IMR-90 (cell line): ENCODE measurements around the gene OSBP2. TPM values are rescaled to one million over a fixed set of nuclear protein-coding genes. Genes with fewer than 3 reads are reported as not detected.

Experiments
- ATAC-seq: fragments of 200-7000 bp; cut with Tn5 transposase; 2 replicates; pipeline ENCODE4 v1.9.1; 2020; ENCODE audit warnings: low read depth, mild to moderate bottlenecking, moderate library complexity
- BruUV-seq: library from RNA; stranded (reverse); fragments of 400-500 nt; replicated peaks from 2 replicates; lab custom pipeline; 2021; lab: Mats Ljungman, UMichigan
- CTCF ChIA-PET: fragments of 300-600 bp; formaldehyde crosslinking; extraction: SDS; loops from one replicate; lab custom pipeline; 2021; ENCODE audit warnings: antibody characterized with exemption; lab: Yijun Ruan, JAX
- POLR2A ChIA-PET: fragments of 300-600 bp; sonication (Branson Sonifier 250); formaldehyde crosslinking; loops from one replicate; lab custom pipeline; 2022; ENCODE audit warnings: antibody characterized with exemption; ENCODE audit not compliant: unreplicated experiment; lab: Charles Lee
- DNase-seq: peaks from one replicate; pipeline ENCODE4 v3.0.0; 2013
- H2AFZ ChIP-seq: replicated peaks from 2 replicates; pipeline ENCODE3; 2013; ENCODE audit warnings: low read length, mild to moderate bottlenecking; ENCODE audit not compliant: poor library complexity
- H2AK5ac ChIP-seq: 2 replicates; pipeline ENCODE4 v1.6.1; 2013; ENCODE audit warnings: low read depth, low read length, inconsistent platforms
- H2AK9ac ChIP-seq: replicated peaks from 2 replicates; pipeline ENCODE3; 2013; ENCODE audit warnings: mild to moderate bottlenecking, low read depth, low read length, moderate library complexity; ENCODE audit not compliant: poor library complexity
- H2BK120ac ChIP-seq: 2 replicates; pipeline ENCODE4 v1.6.1; 2013; ENCODE audit warnings: low read depth, low read length, inconsistent platforms
- H2BK15ac ChIP-seq: 3 replicates; pipeline ENCODE4 v1.6.1; 2013; ENCODE audit warnings: low read depth, low read length, inconsistent platforms
- H2BK20ac ChIP-seq: 2 replicates; pipeline ENCODE4 v1.6.1; 2013; ENCODE audit warnings: low read depth, mild to moderate bottlenecking, inconsistent platforms, low read length, moderate library complexity
- H2BK5ac ChIP-seq: 2 replicates; pipeline ENCODE4 v1.6.1; 2013; ENCODE audit warnings: mild to moderate bottlenecking, low read depth, low read length, inconsistent platforms; ENCODE audit not compliant: poor library complexity, severe bottlenecking
- H3K14ac ChIP-seq: replicated peaks from 2 replicates; pipeline ENCODE4 v1.6.1; 2013; ENCODE audit warnings: low read depth, low read length, inconsistent platforms
- H3K18ac ChIP-seq: 2 replicates; pipeline ENCODE4 v1.6.1; 2013; ENCODE audit warnings: low read depth, low read length, control low read depth
- H3K23ac ChIP-seq: 2 replicates; pipeline ENCODE4 v1.6.1; 2013; ENCODE audit warnings: low read depth, low read length, inconsistent platforms
- H3K27ac ChIP-seq: 2 replicates; pipeline ENCODE4 v1.5.1; 2013; ENCODE audit warnings: mild to moderate bottlenecking, control low read depth, low read length; ENCODE audit not compliant: insufficient read depth
- H3K27me3 ChIP-seq: 2 replicates; pipeline ENCODE4 v1.6.1; 2013; ENCODE audit warnings: low read length; ENCODE audit not compliant: control insufficient read depth, insufficient read depth
- H3K36me3 ChIP-seq: 2 replicates; pipeline ENCODE4 v1.6.1; 2013; ENCODE audit warnings: low read length, mixed read lengths; ENCODE audit not compliant: control insufficient read depth, insufficient read depth
- H3K4ac ChIP-seq: 2 replicates; pipeline ENCODE4 v1.6.1; 2013; ENCODE audit warnings: low read depth, low read length, inconsistent platforms
- H3K4me1 ChIP-seq: 2 replicates; pipeline ENCODE4 v1.6.1; 2013; ENCODE audit warnings: low read length, mixed read lengths; ENCODE audit not compliant: control insufficient read depth, insufficient read depth
- H3K4me2 ChIP-seq: 2 replicates; pipeline ENCODE4 v1.6.1; 2013; ENCODE audit warnings: low read depth, mild to moderate bottlenecking, control low read depth, low read length, moderate library complexity
- H3K4me3 ChIP-seq: 2 replicates; pipeline ENCODE4 v1.5.1; 2013; ENCODE audit warnings: low read depth, mild to moderate bottlenecking, control low read depth, low read length, moderate library complexity; ENCODE audit not compliant: insufficient read depth
- H3K56ac ChIP-seq: 2 replicates; pipeline ENCODE4 v1.6.1; 2013; ENCODE audit warnings: low read length, inconsistent platforms; ENCODE audit not compliant: insufficient read depth; ENCODE audit errors: extremely low read depth
- H3K79me1 ChIP-seq, 2 experiments: 2 replicates each; pipeline ENCODE4 v1.6.1; 2013; ENCODE audit warnings: low read length in 2 of 2, inconsistent platforms in 1 of 2, low read depth in 1 of 2
- H3K9ac ChIP-seq: 2 replicates; pipeline ENCODE4 v1.6.1; 2013; ENCODE audit warnings: low read depth, low read length, control low read depth
- H3K9me1 ChIP-seq: 2 replicates; pipeline ENCODE4 v1.6.1; 2013; ENCODE audit warnings: low read length, inconsistent platforms; ENCODE audit not compliant: insufficient read depth
- H3K9me3 ChIP-seq: 2 replicates; pipeline ENCODE4 v1.6.1; 2013; ENCODE audit warnings: low read length; ENCODE audit not compliant: control insufficient read depth, insufficient read depth
- H4K20me1 ChIP-seq: 2 replicates; pipeline ENCODE4 v1.6.1; 2013; ENCODE audit warnings: low read length, inconsistent platforms; ENCODE audit not compliant: insufficient read depth
- H4K5ac ChIP-seq: 2 replicates; pipeline ENCODE4 v1.6.1; 2013; ENCODE audit warnings: mild to moderate bottlenecking, low read depth, low read length, control low read depth
- H4K8ac ChIP-seq, 2 experiments: 2 replicates each; pipeline ENCODE4 v1.6.1; 2013; ENCODE audit warnings: low read depth in 2 of 2, low read length in 2 of 2, control low read depth in 1 of 2, inconsistent platforms in 1 of 2
- H4K91ac ChIP-seq: 2 replicates; pipeline ENCODE4 v1.6.1; 2013; ENCODE audit warnings: low read depth, low read length, inconsistent platforms; ENCODE audit not compliant: insufficient read depth
- BHLHE40 ChIP-seq: fragments of 150-350 bp; IDR thresholded peaks from 2 replicates; pipeline ENCODE4 v1.6.1; 2016; ENCODE audit warnings: mild to moderate bottlenecking, low read depth, low read length
- CEBPB ChIP-seq: IDR thresholded peaks from 2 replicates; pipeline ENCODE4 v1.6.1; 2012; ENCODE audit warnings: low read depth, low read length, improper control_type of control experiment
- CHD1 ChIP-seq: IDR thresholded peaks from 2 replicates; pipeline ENCODE4 v1.6.1; 2012; ENCODE audit warnings: low read depth, low read length, improper control_type of control experiment
- FOS ChIP-seq: fragments of 150-350 bp; IDR thresholded peaks from 2 replicates; pipeline ENCODE4 v1.6.1; 2016; ENCODE audit warnings: low read depth, low read length
- MAFK ChIP-seq: IDR thresholded peaks from 2 replicates; pipeline ENCODE4 v1.6.1; 2012; ENCODE audit warnings: low read depth, low read length, improper control_type of control experiment
- MAZ ChIP-seq: IDR thresholded peaks from 2 replicates; pipeline ENCODE4 v1.6.1; 2012; ENCODE audit warnings: low read depth, mild to moderate bottlenecking, low read length, improper control_type of control experiment, moderate library complexity, borderline replicate concordance
- MXI1 ChIP-seq: IDR thresholded peaks from 2 replicates; pipeline ENCODE4 v1.6.1; 2012; ENCODE audit warnings: low read depth, mild to moderate bottlenecking, low read length, moderate library complexity, borderline replicate concordance
- NFE2L2 ChIP-seq: fragments of 150-350 bp; IDR thresholded peaks from 2 replicates; pipeline ENCODE4 v1.6.1; 2016; ENCODE audit warnings: low read depth, mild to moderate bottlenecking, low read length
- POLR2A ChIP-seq: IDR thresholded peaks from 2 replicates; pipeline ENCODE4 v1.6.1; 2012; ENCODE audit warnings: mild to moderate bottlenecking, low read depth, low read length
- RAD21 ChIP-seq: IDR thresholded peaks from 2 replicates; pipeline ENCODE4 v1.6.1; 2012; ENCODE audit warnings: low read length, improper control_type of control experiment
- RCOR1 ChIP-seq: IDR thresholded peaks from 2 replicates; pipeline ENCODE4 v1.6.1; 2012; ENCODE audit warnings: mild to moderate bottlenecking, low read length, improper control_type of control experiment; ENCODE audit not compliant: insufficient replicate concordance
- RFX5 ChIP-seq: IDR thresholded peaks from 2 replicates; pipeline ENCODE4 v1.8.0; 2012; ENCODE audit warnings: low read depth, mild to moderate bottlenecking, low read length, moderate library complexity
- SMC3 ChIP-seq: fragments of 150-350 bp; IDR thresholded peaks from 2 replicates; pipeline ENCODE4 v1.6.1; 2016; ENCODE audit warnings: low read depth, mild to moderate bottlenecking, antibody characterized with exemption, low read length, moderate library complexity
- WGBS, 2 experiments: methylation state at CpG; one replicate each; pipeline versions ENCODE4 v1.1.5 to v1.1.7; 2013; ENCODE audit warnings: missing lambda C conversion rate in 2 of 2; ENCODE audit not compliant: insufficient read length in 1 of 2; ENCODE audit errors: extremely low coverage in 2 of 2; 5-methylcytosine and 5-hydroxymethylcytosine counted together
- dilution Hi-C: fragments of 300-500 bp; cut with HindIII; formaldehyde crosslinking; loops from one replicate; pipeline ENCODE4 v1.14.3; 2018; ENCODE audit warnings: low sequenced_read_pairs; ENCODE audit not compliant: unreplicated experiment
- in situ Hi-C: fragments of 300-500 bp; cut with MboI; formaldehyde crosslinking; loops from 3 replicates; pipeline ENCODE4 v1.14.3; 2019; ENCODE audit warnings: low sequenced_read_pairs, inconsistent platforms, mixed read lengths
- intact Hi-C: fragments of 100-400 bp; cut with micrococcal nuclease; formaldehyde crosslinking; loops from 2 replicates; pipeline ENCODE4 v1.10.0; 2022
- polyA plus RNA-seq, 3 experiments: library from polyadenylated mRNA; depleted of rRNA; stranded (reverse); fragments of >200 nt; gene quantifications; 2 replicates each; pipeline ENCODE4 v1.2.3, GENCODE V29; 2012; ENCODE audit warnings: low replicate concordance in 1 of 3
- total RNA-seq: library from RNA; depleted of rRNA; stranded (reverse); fragments of >200 nt; gene quantifications from 2 replicates; pipeline ENCODE4 v1.2.3, GENCODE V29; 2012
- TF ChIP-seq, protein P1 (sequence below): fragments of 150-350 bp; IDR thresholded peaks from 2 replicates; pipeline ENCODE4 v1.6.1; 2016; ENCODE audit warnings: low read depth, mild to moderate bottlenecking, low read length, moderate library complexity, borderline replicate concordance
- TF ChIP-seq, protein P2 (sequence below): conservative IDR thresholded peaks from 2 replicates; pipeline ENCODE4 v1.5.1; 2012; ENCODE audit warnings: mild to moderate bottlenecking, low read depth, low read length, improper control_type of control experiment
- TF ChIP-seq, protein P3 (sequence below): fragments of 150-350 bp; IDR thresholded peaks from 2 replicates; pipeline ENCODE4 v1.6.1; 2017; ENCODE audit warnings: mild to moderate bottlenecking, antibody characterized with exemption, low read length, low read depth

The OSBP2 gene
- total and polyA plus RNA-seq, 2 of the 4 experiments (the other 2 are of a cell fraction), result 1.8 to 2.2 TPM

DNA sequence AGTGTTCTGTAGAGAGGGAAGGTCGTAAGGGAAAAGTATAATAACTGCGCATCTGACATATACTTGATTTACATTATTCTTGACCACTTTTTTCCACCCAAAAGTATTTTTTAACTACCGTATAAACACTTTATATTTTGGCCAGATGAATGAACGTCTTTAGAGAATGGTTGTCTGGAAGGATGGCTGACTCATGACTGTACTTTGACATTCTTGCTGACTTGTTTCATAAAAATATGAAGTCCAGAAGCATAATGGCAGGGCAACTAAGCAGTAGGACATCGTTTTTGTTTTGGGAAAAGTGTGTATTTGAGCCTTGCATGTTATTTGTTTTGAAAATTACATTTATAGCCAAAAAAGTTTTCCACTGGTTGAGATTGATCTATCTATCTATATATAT, 110.0 kb downstream of the OSBP2 start:
- peaks cover 9% of the 10 kb centered on the region for H3K9me1 ChIP-seq
- no peak overlapping the region for H3K23ac ChIP-seq
- ChIA-PET POLR2A (no interaction called here), CTCF (no interaction called here)
- H3K18ac ChIP-seq, result no peak overlapping the region
- no peak overlapping the region for H3K4me2 ChIP-seq
- no TSS peak for BruUV-seq
- H3K9ac ChIP-seq, result no peak overlapping the region
- no peak overlapping the region for H4K5ac ChIP-seq
- no peak overlapping the region for H3K56ac ChIP-seq
- no peak overlapping the region for H2AFZ ChIP-seq
- peaks cover 3% of the 10 kb centered on the region; the same call in 1 of the 2 replicates for H3K4me1 ChIP-seq
- no peak overlapping the region for H3K4me3 ChIP-seq
- H3K14ac ChIP-seq, result no peak overlapping the region
- no peak overlapping the region for H3K27ac ChIP-seq
- H4K20me1 ChIP-seq, result peaks cover 20% of the 10 kb centered on the region
- H3K27me3 ChIP-seq, result peaks cover 11% of the 10 kb centered on the region
- ATAC-seq (no peak), DNase-seq (no peak)
- dilution Hi-C loops (no loop called here), intact Hi-C loops (no loop called here), in situ Hi-C loops (no loop called here)
- no peak overlapping the region for H2BK20ac ChIP-seq
- no peaks in the 10 kb centered on the region for H3K79me1 ChIP-seq
- no peak overlapping the region for H4K91ac ChIP-seq
- no peak overlapping the region for H2BK120ac ChIP-seq
- TF ChIP-seq CEBPB, result no peak
- no peak for TF ChIP-seq RAD21
- TF ChIP-seq MXI1, result no peak
- TF ChIP-seq NFE2L2, result no peak
- no peak for TF ChIP-seq SMC3
- no peak for TF ChIP-seq FOS
- no peak for TF ChIP-seq POLR2A
- no peak for TF ChIP-seq RFX5
- TF ChIP-seq, protein P1, sequence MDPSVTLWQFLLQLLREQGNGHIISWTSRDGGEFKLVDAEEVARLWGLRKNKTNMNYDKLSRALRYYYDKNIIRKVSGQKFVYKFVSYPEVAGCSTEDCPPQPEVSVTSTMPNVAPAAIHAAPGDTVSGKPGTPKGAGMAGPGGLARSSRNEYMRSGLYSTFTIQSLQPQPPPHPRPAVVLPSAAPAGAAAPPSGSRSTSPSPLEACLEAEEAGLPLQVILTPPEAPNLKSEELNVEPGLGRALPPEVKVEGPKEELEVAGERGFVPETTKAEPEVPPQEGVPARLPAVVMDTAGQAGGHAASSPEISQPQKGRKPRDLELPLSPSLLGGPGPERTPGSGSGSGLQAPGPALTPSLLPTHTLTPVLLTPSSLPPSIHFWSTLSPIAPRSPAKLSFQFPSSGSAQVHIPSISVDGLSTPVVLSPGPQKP, result no peak
- TF ChIP-seq, protein P2, sequence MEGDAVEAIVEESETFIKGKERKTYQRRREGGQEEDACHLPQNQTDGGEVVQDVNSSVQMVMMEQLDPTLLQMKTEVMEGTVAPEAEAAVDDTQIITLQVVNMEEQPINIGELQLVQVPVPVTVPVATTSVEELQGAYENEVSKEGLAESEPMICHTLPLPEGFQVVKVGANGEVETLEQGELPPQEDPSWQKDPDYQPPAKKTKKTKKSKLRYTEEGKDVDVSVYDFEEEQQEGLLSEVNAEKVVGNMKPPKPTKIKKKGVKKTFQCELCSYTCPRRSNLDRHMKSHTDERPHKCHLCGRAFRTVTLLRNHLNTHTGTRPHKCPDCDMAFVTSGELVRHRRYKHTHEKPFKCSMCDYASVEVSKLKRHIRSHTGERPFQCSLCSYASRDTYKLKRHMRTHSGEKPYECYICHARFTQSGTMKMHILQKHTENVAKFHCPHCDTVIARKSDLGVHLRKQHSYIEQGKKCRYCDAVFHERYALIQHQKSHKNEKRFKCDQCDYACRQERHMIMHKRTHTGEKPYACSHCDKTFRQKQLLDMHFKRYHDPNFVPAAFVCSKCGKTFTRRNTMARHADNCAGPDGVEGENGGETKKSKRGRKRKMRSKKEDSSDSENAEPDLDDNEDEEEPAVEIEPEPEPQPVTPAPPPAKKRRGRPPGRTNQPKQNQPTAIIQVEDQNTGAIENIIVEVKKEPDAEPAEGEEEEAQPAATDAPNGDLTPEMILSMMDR, result no peak
- no peak for TF ChIP-seq RCOR1
- TF ChIP-seq MAFK, result no peak
- no peak for TF ChIP-seq CHD1
- no peak for TF ChIP-seq MAZ
- TF ChIP-seq, protein P3, sequence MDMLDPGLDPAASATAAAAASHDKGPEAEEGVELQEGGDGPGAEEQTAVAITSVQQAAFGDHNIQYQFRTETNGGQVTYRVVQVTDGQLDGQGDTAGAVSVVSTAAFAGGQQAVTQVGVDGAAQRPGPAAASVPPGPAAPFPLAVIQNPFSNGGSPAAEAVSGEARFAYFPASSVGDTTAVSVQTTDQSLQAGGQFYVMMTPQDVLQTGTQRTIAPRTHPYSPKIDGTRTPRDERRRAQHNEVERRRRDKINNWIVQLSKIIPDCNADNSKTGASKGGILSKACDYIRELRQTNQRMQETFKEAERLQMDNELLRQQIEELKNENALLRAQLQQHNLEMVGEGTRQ, result no peak
- TF ChIP-seq BHLHE40, result no peak
- H3K4ac ChIP-seq, result no peak overlapping the region
- no peaks in the 10 kb centered on the region for H3K9me3 ChIP-seq
- no peak overlapping the region for H2BK15ac ChIP-seq
- H3K36me3 ChIP-seq, result no peaks in the 10 kb centered on the region
- WGBS, 2 experiments, result no CpG with 5 or more reads among the region's 5 CpGs
- H2BK5ac ChIP-seq, result no peak overlapping the region
- no peak overlapping the region for H4K8ac ChIP-seq
- no peak overlapping the region for H2AK5ac ChIP-seq
- no peak overlapping the region for H2AK9ac ChIP-seq
